OCI-M1 (cell line): ENCODE measurements around the gene HAUS7.

Source experiments
- DNase-seq: peaks from one replicate; lab custom pipeline; 2025; lab: John Stamatoyannopoulos, UW

The HAUS7 gene

DNA sequence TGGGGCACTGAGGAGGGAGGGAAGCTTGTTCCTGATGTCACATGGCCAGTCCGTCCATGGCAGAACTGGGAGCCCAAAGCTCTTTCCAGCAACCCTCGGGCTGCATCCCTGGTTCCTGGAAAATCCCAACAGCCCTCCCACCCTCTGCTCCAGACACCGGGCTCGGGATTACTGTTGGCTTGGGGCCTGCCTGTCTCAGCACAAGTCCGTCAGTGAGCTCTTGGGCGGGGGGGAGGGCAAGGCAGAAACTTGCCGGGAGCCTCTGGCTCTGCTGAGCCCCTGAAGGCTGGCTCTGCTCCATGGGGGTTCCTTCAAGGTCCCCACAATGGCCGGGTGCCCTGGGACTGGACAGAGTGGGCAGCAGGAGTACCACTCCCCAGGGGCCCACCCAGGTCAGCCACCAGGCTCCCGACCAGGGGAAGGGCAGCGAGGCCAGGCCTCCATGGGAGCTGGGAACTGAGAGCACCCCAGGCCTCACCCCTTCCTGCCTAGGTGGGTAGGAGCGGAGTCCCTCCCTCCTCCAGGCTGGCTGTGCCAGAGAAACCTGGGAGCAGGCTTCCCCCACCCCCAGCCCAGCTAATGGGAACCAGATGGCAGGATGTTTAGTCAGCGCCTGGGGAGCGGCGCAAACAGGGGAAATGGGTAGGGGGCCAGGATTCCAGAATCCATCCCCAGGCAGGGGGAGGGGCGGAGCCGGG, 6.4 kb upstream of the HAUS7 start:
- DNase-seq, result no peak

DNA sequence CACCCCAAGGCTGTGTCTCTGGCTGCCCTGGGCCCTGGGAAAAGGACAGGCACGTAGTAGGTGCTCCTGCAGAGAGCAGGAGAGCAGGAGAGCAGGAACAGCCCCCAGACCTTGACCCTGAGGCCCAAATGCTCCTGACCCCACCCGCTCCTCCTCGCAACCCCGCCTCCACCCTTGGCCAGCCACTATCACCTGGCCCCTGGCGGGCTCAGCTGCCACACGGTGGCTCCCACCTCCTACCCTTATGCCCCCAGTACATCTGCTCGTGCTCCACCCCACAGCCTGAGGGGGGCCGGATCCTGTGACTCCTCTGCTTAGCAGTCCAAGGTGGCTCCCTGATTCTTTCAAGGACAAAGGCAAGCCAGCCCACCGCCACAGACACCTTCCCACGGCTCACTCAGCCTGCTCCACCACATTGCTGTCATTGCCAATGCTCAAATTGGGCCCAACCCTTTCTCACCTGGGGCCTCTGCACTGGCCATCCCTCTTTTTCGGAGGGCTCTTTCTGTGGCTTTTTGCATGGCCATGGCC, 5.4 kb upstream of the HAUS7 start:
- no peak for DNase-seq

DNA sequence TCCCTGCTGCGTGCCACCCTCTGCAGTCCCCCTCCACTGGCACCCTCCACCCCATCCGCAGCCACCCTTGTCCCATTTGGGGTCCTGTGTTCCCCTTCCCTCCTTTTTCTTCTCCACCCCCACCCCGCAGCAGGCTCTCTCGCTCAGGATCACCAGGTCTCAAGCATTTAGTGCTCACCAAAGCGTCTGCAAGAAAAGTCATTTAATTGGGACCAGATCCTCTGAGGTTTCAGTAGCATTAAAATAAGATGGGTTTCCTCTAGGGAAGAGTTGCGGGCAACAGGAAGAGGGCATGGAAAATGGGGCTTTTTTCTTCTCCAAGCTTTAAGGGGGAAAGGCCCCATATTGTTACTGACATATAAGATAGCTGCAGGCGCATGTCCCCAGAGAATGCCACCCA, 4.9 kb upstream of the HAUS7 start:
- no peak for DNase-seq

DNA sequence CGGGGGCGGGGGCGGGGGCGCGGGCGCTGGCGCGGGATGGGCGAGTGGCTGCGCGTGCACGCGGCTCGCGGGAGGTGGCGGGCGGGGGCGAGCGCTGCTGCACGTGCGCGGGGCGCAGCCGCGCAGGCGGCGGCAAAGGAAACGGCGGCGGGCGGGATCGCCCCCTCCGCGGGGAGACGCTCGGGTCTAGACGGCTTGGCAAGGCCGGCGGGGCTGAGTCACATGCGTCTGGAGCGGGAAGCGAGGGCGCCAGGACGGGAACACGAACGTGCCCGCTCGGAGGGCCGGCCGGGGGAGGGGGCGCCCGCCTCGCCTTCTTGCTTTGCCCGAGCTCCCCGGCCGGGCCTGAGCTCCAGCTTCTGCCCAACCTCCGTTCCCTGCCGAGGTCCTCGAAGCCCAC, 4.3 kb upstream of the HAUS7 start:
- no peak for DNase-seq

DNA sequence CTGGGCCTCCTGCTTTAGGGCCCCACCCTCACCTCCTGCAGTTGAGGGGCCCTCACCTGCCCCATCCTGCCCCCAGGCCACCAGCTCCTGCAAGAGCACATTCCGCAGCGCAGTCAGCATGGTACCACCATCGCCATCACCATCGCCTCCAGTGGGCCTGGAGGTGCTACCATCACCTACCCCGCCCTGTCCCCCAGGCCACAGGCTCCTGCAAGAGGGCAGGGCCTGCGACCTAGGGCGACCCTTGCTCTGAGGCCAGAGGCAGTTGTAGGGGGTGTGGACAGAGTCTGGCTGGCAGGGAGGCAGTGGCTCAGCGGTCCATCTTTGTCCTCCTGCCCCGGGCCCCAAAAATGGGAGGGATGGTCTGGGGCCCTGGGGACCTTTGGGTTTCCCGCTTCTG, 3.9 kb upstream of the HAUS7 start:
- no peak for DNase-seq

DNA sequence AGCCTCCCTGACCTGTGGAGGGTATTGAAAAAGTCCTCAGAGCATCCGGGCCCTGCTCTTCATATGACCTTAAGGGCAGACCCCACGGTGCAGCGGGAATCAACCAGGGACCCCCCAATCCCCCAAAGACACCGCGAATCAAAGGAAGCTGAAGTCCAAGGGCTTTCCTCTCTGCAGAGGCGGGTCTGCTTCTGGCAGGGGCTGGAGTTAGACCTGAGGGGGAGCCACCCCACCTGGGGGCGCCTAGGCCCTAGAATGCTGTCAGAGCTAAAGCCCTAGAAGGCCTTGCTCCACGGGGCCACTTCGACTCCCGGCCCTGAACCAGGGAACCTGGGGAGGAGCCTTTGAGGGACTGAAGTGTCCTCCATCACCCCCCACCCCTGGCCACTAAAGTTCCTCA, 2.8 kb upstream of the HAUS7 start:
- no peak for DNase-seq

DNA sequence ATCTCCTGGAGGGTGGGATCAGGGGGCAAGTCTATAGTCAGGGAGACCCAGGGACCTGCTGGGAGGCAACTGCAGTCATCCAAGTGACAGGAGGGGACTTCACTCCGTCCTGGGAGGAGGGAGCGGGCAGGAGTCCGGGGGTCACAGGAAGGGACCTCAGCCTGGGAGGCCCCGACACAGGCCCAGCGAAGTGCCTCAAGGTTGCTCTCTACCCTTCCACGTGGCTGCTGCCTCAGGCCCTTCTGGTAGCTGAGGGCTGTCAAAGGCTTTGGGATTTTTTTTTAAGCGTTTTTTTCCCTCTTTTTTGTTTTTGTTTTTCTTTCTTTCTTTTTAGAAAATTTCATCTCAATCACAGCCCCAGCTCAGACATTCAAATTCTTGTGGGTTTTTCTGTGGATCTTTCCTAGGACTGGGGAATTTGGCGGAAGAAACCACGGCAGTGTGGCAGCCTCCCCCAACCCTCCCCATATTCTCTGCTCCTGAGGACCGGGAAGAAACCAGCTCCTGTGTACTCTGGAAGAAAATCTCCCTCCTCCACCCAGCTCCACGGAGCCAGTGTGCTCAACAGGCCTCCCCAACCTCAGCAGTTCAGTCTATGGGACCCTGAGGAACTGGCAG, 1.4 kb upstream of the HAUS7 start:
- no peak for DNase-seq

DNA sequence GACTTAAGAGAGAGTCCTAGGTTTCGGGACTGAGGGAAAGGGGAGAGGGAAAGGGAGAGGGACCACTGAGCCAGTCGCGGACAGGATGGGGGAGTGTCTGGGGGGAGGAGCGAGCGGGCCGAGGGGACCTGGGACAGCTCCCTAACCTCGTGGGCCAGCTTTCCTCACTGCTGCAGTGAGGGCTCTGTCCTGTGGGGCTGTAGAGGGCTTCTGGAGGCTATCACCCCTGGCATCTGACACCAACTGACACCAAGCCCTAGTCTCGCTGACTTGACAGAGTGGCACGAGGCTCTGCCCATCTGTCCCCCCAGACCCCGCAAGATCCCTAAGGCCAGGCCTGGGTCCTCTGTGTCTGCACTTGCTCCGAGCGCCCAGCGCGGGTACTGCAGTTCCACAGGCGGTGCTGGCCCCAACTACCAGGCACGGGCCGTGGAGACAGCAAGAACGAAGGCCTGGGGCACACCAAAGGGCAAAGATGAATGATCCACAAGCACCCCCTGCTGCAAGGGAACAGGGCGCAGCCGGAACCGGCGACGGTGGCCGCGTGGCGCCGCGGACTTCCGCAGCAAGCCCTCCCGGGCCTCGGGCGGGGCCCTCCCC, 465 bp downstream of the HAUS7 start:
- peak; percentile 73 for DNase-seq

DNA sequence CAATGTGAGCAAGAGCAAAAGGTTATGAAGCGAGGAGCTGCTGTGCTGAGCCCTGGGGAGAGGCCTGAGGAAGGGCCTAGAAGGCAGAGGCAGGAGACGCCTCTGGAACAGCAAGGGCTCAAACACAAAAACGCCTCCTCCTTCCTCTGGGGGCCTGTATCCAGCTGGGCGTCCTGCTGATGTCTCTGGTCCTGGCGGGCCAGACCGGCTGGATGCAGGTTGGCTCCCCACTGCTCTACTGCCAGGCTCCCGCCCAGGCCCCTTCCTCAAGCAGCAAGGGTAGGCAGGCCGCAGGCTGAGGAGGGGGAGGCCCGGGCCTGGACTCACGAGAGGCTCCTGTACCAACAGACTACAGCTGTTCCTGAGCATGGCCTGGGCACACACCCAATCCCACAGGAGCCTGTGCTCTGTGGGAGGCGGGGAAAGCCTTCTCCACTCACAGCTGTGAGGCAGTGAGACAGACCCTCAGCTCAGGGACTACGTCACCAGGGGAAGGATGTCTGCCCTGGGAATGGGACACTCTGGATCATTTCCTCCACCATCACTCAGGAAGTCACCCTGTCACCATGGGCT, 2.3 kb downstream of the HAUS7 start:
- DNase-seq, result no peak

DNA sequence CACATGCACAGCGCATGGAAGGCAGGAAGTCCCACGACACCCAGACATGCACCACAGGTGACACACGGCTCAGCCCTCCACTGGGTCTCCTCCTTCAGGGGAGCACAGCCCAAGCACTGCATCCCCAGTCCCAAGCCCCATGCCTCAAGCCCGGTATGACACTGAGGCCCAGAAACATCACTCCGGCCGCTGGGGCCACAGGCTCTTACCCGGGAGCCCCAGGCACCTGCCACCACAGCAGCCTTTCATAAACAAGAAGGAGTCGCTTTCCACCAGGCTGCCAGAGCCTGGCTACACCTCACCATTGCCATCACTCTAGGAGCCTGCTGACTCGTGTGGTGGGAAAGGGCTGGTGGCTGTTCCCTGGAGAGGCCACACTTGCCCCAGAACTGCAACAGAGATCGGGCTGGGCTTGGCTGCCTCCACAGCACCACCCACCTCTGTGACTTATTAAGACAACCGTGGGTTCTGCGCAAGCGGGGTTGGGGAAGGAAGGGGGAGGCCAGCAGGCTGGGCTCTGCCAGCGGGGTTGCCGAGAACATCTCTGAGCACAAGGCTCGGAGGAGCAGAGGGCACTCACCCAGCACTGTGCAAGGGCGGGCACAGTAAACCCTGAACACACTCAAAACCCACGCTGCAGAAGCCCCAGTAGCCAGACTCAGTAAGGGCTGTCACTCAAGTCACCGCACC, 4.5 kb downstream of the HAUS7 start:
- DNase-seq, result no peak

DNA sequence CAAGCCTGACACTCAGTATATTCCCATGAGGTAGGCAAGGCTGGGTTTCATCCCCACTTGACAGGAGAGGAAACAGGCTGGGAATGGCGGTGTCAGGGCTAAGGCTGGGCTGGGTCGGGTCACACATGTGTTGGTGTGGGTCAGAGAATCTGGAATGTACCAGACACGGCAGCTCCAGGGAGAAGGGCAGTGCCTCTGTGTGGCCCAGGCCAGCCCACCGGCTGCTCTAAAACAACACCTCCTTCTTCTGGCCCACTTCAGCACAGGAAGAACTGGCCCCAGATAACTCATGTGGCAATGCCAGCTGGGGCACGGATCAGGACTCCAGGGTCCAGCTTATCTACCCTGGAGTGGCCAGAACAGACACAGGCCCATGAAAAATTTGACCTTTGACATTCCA, 6.3 kb downstream of the HAUS7 start:
- DNase-seq, result no peak

DNA sequence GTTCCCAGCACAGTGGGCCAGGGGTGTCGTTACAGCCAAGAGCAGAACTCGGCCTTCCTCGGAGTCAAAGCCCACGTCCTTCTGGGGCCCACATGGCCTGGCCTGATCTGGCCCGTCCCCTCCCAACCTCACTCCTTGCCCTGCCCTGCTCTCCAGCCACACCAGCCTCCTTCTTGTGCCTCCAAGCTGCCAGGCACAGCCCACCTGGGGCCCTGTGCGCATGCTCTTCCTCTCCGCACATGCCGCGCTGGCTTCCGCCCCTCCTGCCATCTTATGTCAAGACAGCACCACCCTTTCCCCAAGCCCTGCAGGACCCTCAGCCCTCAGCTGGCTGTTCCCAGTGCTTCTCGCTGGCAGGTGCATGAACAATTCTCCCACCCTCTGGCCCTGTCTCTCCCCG, 6.8 kb downstream of the HAUS7 start:
- DNase-seq, result no peak

DNA sequence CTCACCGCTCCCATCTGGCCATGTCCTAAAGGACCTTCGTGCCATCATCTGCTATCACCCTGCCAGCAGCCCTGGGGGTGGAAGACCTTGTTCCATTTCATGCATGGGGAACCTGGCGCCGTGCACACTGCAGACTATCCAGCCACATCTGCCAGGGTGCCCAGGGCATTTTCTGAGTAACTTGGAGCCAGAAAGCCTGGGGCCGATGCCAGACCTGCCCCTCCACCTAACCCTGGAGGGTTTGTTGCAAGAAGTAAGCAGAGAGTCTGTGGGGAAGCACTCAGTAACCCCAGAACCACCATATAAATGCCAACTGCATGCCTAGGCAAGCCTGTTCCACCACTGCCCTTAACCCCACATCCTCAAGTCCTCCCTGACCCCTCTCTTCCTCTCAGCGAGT, 7.3 kb downstream of the HAUS7 start:
- DNase-seq, result no peak

DNA sequence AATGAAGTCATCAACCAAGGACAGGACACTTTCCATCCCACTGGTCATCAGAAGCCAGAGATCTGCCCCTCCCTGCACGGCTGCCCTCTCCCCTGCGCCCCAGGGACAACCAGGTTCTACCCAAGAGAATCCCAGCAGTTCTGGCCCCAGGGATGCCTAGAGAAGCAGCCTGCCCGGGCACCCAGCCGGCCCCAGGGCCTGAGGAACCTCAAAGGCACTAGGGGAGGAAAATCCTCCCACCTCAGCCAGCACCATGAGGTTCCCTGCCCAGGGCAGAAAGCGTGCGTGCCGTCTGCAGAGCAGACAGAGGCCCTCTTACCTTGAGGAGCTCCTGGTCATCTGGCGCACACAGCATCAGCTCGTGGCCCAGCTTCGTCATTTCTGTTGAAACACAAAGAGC, 8.1 kb downstream of the HAUS7 start:
- no peak for DNase-seq

DNA sequence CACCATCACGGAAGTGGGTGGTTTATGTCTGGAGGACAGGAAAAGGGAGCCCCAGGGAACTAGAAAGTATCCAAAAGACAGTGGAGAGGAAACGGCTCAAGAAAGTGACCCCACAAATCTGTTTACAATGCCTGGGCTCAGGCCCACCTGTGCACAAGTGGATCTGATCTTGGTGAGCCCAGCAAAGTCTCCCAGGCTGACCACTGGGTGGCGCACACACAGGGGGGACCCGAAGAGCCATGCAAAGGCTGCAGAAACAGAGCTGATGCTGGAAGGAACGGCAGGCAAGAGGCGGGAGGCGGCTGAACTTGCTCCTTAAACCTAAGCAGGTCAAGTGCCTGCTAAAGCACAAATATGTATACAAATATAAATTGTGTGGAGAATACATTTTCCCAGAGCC, 9.6 kb downstream of the HAUS7 start:
- DNase-seq, result peak; percentile 39

DNA sequence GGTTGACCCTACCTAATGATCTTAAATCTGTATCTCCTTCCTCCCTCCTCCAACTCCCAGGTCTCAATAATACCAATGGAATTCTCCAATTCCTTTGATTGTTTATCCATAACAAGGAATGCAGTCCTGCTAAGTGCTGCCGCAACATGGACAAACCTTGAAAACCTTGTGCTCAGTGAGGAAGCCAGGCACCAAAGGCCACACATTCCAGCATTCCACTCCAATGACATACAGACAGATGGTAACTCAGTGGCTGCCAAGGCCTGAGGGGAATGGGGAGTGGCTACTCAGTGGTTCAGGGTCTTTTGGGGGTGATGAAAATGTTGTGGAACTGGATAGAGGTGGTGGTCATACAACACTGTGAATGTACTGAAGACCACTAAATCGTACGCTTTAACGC, 10.4 kb downstream of the HAUS7 start:
- no peak for DNase-seq

DNA sequence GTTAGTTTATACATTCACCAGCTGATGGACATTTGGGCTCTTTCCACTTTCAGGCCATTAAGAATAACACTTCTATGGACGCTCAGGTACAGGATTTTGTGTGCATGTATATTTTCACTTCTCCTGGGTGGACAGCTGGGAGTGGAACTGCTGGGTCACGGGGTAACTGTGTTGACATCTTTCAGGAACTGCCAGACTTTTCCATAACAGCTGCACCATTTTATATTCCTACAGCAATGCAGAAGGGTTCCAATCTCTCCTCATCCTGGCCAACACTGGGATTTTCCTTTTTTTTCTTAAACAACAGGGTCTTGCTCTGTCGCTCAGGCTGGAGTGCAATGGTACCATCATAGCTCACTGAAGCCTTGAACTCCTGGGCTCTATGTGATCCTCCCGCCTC, 11.9 kb downstream of the HAUS7 start:
- DNase-seq, result no peak

DNA sequence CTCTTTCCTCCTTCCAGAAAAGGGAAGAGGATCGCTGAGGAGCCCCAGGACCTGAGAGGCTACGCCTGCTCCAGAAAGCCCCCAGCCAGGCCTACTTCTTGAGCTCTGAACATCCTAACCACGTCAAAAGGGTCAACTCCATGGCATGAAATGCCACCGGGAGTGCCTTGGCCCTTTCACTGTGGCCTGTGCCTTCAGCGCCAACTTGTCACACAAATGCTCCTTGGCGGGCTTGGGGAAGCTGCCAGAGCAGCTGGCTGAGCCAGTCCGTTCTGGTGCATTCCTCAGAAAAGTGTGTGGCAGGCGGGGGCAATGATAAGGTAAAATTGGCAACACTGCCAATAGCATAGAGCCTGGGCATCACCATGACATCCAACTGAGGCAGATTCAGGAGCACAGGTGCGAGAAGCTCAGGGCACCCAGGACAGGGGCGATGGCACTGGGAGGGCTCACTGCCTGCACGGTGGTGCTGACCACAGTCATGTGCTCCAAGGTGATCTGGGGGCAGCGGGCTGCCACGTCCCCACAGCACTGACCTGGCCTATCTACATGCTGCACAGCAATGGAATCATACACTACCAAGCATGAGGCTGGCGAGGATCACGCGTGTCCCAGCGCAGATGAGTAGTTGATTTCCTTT, 12.4 kb downstream of the HAUS7 start:
- no peak for DNase-seq

DNA sequence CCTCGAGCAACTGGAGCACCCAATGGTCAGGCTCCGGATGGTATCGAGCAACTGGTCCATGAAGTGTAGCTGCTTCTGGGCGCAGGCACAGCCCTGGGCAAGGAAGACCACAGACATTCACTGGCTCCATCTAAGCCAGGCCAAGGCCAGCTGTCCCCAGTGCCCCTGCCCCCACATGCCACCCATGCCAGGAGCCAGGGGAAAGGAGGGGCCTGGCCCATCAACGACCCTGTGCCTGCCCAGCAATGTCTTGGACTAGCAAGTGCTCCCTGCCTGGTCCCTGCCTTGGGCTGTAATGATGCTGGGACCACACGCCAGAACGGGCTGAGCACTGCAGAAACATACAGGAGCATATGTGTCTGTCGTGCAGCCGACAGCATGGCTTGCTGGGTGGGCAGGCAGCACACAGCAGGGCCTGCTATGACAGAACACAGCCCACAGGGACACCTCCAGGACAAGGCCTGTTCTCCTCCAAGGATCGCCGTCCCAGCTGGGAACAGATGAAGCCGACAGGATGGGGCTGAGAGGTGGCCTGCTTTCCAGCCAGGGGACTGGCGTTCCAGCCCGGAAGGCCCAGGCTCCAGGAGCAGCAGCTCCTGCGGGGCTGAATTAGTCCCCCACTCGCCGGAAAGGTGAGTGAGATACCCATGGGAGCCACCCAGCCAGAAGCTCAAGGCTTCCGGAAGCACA, 13.1 kb downstream of the HAUS7 start:
- DNase-seq, result no peak

DNA sequence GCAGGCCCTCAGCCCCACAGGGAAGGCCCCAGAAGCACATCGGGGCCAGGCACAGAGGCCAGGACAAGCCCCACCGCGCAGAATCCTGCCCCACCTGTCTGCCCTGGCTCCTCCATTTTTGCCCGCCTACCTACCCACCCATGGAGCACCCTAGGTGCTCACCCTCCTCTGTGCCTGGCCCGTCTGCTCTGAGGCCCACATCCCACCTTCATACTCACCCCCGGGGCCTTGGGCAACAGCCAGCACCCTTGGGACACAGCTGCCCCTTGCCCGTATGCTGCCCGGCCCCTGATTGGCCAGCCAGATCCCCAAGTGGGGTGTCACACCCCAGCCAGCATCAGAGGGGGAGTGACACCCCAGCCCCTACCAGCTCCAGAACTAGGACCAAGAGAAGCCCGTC, 13.7 kb downstream of the HAUS7 start:
- no peak for DNase-seq

DNA sequence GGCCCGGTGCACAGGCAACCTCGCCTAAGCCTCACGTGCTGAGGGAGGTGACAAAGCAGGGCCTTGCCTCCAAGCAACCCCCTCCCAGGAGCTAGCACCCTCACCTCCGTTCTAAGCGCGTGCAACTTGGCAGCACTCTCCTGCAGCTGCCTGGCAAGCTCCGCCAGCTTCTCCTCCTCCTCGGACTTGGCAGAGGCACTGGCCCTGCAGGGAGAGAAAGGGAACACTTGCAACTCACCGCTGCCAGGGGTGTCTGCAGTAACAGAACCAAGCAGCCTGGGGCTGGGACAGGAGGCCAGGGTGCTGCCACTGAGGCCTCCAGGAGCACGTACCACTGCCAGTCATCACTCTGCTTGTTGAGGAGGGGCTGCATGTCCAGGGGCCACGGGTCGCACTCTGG, 14.2 kb downstream of the HAUS7 start:
- DNase-seq, result no peak

DNA sequence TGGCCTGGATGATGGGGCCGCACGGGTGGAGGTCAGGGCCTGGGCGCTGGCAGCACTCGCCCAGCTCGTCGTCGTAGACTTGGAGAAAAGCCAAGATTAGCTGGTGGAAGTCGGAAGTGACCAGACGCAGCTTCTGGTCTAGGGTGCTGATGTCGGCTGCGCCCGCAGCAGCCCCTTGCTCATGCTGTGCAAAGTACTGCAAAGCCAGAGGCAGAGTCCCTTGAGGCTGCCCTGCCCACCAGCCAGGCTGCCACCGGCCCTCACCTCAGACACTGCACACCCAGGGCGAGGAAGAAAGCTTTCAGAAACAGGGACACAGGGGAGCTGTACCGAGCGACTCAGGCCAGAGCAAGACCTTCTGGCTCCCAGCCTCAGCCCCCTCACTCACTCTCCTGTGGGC, 14.8 kb downstream of the HAUS7 start:
- no peak for DNase-seq
